ENCODE measurements around the gene IL13RA2.

GRCh38 chrX:115047715-115048114 lies 30.3 kb upstream of the IL13RA2 start:
- TF ChIP-seq EZH2phosphoT487 (IDR thresholded peaks at IDR 0.05; ENCODE audit: insufficient read depth, low read depth): no peak
- TF ChIP-seq EZH2 (IDR thresholded peaks at IDR 0.05; ENCODE audit: insufficient read depth, poor library complexity, severe bottlenecking): no peak
